K562 treated with DMSO at 1 percent for 12 hours (cell line): Measurements from ENCODE around the gene PCDHGA2. TPM values are rescaled to one million over a fixed set of nuclear protein-coding genes. Genes with fewer than 3 reads are reported as not detected.

Experiments used
- total RNA-seq: library from RNA; unstranded; fragments of 300-600 nt; gene quantifications from 2 replicates; pipeline ENCODE4 v1.2.3, GENCODE V29; 2022; ENCODE audit not compliant: insufficient read depth

PCDHGA2 gene
- 0.79 TPM in 1 of 2 replicates, not detected in the other for total RNA-seq

GRCh38 chr5:141338538-141339306 is at the start of gene PCDHGA2:
Gene PCDHGA2, plus strand, starts transcription at chr5:141338760.

GRCh38 chr5:141303756-141304155 is 34.8 kb upstream of the PCDHGA2 start, which contains the start of gene SLC25A2:
Gene SLC25A2, minus strand, starts transcription at chr5:141304049. Its CDS starts 184 bp downstream, at chr5:141303865.

GRCh38 chr5:141320225-141321169 is 18.1 kb upstream of the PCDHGA2 start, which contains the start of gene TAF7:
Gene TAF7, minus strand, starts transcription at chr5:141320784. Its CDS starts 740 bp downstream, at chr5:141320044.

GRCh38 chr5:141330299-141331080 is 8.1 kb upstream of the PCDHGA2 start, which contains the start of gene PCDHGA1:
Gene PCDHGA1, plus strand, starts transcription at chr5:141330514.

GRCh38 chr5:141343242-141343952 is 4.8 kb downstream of the PCDHGA2 start, which contains the start of gene PCDHGA3:
Gene PCDHGA3, plus strand, starts transcription at chr5:141343829. Its CDS starts 205 bp downstream, at chr5:141344034.

GRCh38 chr5:141349917-141350619 is 11.5 kb downstream of the PCDHGA2 start, which contains the start of gene PCDHGB1:
Gene PCDHGB1, plus strand, starts transcription at chr5:141350099. Its CDS starts 162 bp downstream, at chr5:141350261.

GRCh38 chr5:141354900-141355469 is 16.4 kb downstream of the PCDHGA2 start, which contains the start of gene PCDHGA4:
Gene PCDHGA4, plus strand, starts transcription at chr5:141355021. Its CDS starts 87 bp downstream, at chr5:141355108.

GRCh38 chr5:141359790-141360426 is 21.3 kb downstream of the PCDHGA2 start, which contains the start of gene PCDHGB2:
Gene PCDHGB2, plus strand, starts transcription at chr5:141359994. Its CDS starts 142 bp downstream, at chr5:141360136.

GRCh38 chr5:141363952-141364660 is 25.5 kb downstream of the PCDHGA2 start, which contains the start of gene PCDHGA5:
Gene PCDHGA5, plus strand, starts transcription at chr5:141364162. Its CDS starts 169 bp downstream, at chr5:141364331.

GRCh38 chr5:141369994-141370848 is 31.7 kb downstream of the PCDHGA2 start, which contains the start of gene PCDHGB3:
Gene PCDHGB3, plus strand, starts transcription at chr5:141370242. Its CDS starts 153 bp downstream, at chr5:141370395.

GRCh38 chr5:141373673-141374317 is 35.2 kb downstream of the PCDHGA2 start, which contains the start of gene PCDHGA6:
Gene PCDHGA6, plus strand, starts transcription at chr5:141373891. Its CDS starts 193 bp downstream, at chr5:141374084.

GRCh38 chr5:141382469-141383294 is 44.1 kb downstream of the PCDHGA2 start, which contains the start of gene PCDHGA7:
Gene PCDHGA7, plus strand, starts transcription at chr5:141382742. Its CDS starts 158 bp downstream, at chr5:141382900.

GRCh38 chr5:141387557-141388311 is 49.2 kb downstream of the PCDHGA2 start, which contains the start of gene PCDHGB4:
Gene PCDHGB4, plus strand, starts transcription at chr5:141387698. Its CDS starts 187 bp downstream, at chr5:141387885.

GRCh38 chr5:141392429-141393198 is 54.1 kb downstream of the PCDHGA2 start, which contains the start of gene PCDHGA8:
Gene PCDHGA8, plus strand, starts transcription at chr5:141392633. Its CDS starts 181 bp downstream, at chr5:141392814.

